HFFc6 (cell line): ENCODE results near the gene TPSAB1. TPM values are rescaled to one million over a fixed set of nuclear protein-coding genes. Genes with fewer than 3 reads are reported as not detected.

Source experiments
- DNase-seq: peaks from one replicate; pipeline ENCODE4 v3.0.0-alpha.2; 2018
- H3K27ac Mint-ChIP-seq: 2 replicates; pipeline ENCODE4 v1.8.0; 2020; ENCODE audit warnings: mild to moderate bottlenecking, mixed read lengths
- H3K27me3 Mint-ChIP-seq: 2 replicates; pipeline ENCODE4 v1.8.0; 2021; ENCODE audit warnings: mild to moderate bottlenecking, moderate library complexity, mixed read lengths; ENCODE audit not compliant: insufficient read depth
- H3K36me3 Mint-ChIP-seq: 2 replicates; pipeline ENCODE4 v1.8.0; 2021; ENCODE audit warnings: low read depth, mixed read lengths
- H3K4me1 Mint-ChIP-seq: 2 replicates; pipeline ENCODE4 v1.8.0; 2020; ENCODE audit warnings: low read depth, mixed read lengths
- H3K4me3 Mint-ChIP-seq: 2 replicates; pipeline ENCODE4 v1.8.0; 2020; ENCODE audit warnings: mild to moderate bottlenecking, moderate library complexity, mixed read lengths
- H3K9me3 Mint-ChIP-seq: 2 replicates; pipeline ENCODE4 v1.8.0; 2020; ENCODE audit warnings: mild to moderate bottlenecking, mixed read lengths
- CTCF ChIP-seq: fragments of 200-600 bp; sonication (generic); IDR thresholded peaks from 2 replicates; pipeline ENCODE4 v1.5.0; 2021; ENCODE audit warnings: antibody characterized with exemption, mild to moderate bottlenecking
- total RNA-seq, 6 experiments: library from RNA; stranded (reverse); fragmentation: NEBNext Ultra II Directional; extraction: Animal tissue kit (Norgen Biotek cat#: 25700); gene quantifications; 2 replicates in 1 of 6; 3 replicates in 5 of 6; pipeline ENCODE4 v1.2.3, GENCODE V29; 2021

Gene TPSAB1
- total RNA-seq, 6 experiments from 2014 or later = not detected

DNA sequence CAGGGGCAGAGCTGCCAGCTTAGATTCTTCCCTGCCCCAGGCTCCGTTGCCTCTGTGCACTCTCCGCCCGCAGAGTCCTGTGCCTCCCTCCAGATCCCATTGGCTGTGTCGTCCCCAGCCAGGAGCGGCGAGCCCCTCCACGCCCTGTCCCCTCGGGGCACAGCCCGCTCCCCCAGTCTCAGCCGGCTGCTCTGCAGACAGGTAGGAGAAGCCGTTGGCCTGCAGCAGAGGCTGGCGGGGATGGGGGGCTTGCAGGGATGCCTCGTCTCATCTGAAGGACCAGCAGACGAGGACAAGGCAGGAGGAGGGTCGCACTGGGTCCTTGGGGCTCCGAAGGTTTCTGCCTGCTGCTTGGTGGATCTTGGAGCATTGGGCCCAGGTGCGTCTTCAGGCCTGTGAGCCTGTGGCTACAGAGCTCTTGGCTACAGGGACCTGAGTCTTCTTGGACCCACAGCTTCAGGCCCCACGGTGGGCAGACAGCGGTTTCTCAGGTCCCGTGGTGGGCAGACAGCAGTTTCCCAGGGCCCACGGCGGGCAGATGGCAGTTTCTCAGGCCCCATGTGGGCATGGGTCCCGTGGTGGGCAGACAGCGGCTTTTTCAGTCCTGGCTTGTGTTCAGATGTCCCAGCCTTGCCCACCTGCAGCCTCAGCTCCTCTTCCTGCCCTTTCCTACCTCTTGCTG is 21.4 kb upstream of the TPSAB1 start:
- Mint-ChIP-seq H3K27me3 (peaks cover 6% of the 10 kb centered on the region), H3K4me1 (no peaks in the 10 kb centered on the region), H3K4me3 (no peak overlapping the region), H3K27ac (no peak overlapping the region), H3K9me3 (no peaks in the 10 kb centered on the region), H3K36me3 (no peaks in the 10 kb centered on the region)
- DNase-seq = no peak
- TF ChIP-seq CTCF = no peak

- Mint-ChIP-seq H3K36me3 (no peaks in the 10 kb centered on the region), H3K4me3 (no peak overlapping the region), H3K27ac (no peak overlapping the region), H3K27me3 (peaks cover 6% of the 10 kb centered on the region), H3K9me3 (no peaks in the 10 kb centered on the region), H3K4me1 (no peaks in the 10 kb centered on the region)
- DNase-seq = no peak
- TF ChIP-seq CTCF = no peak
Observed at GRCh38 chr16:1220098-1220728, 20.3 kb upstream of the TPSAB1 start.

DNA sequence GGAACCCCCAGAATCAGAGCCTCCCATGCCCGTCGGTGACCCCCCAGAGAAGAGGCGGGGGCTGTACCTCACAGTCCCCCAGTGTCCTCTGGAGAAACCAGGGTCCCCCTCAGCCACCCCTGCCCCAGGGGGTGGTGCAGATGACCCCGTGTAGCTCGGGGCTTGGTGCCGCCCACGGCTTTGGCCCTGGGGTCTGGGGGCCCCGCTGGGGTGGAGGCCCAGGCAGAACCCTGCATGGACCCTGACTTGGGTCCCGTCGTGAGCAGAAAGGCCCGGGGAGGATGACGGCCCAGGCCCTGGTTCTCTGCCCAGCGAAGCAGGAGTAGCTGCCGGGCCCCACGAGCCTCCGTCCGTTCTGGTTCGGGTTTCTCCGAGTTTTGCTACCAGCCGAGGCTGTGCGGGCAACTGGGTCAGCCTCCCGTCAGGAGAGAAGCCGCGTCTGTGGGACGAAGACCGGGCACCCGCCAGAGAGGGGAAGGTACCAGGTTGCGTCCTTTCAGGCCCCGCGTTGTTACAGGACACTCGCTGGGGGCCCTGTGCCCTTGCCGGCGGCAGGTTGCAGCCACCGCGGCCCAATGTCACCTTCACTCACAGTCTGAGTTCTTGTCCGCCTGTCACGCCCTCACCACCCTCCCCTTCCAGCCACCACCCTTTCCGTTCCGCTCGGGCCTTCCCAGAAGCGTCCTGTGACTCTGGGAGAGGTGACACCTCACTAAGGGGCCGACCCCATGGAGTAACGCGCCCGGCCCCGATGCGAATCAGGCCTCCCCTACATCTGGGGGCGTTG is 19.5 kb upstream of the TPSAB1 start:
- DNase-seq = no peak
- H3K9me3 Mint-ChIP-seq = no peaks in the 10 kb centered on the region
- H3K4me3 Mint-ChIP-seq = no peak overlapping the region
- H3K27me3 Mint-ChIP-seq = peaks cover 6% of the 10 kb centered on the region
- H3K36me3 Mint-ChIP-seq = no peaks in the 10 kb centered on the region
- H3K4me1 Mint-ChIP-seq = peaks cover 4% of the 10 kb centered on the region; the same call in 1 of the 2 replicates
- no peak overlapping the region for H3K27ac Mint-ChIP-seq
- no peak for TF ChIP-seq CTCF

- Mint-ChIP-seq H3K4me3 (no peak overlapping the region), H3K36me3 (no peaks in the 10 kb centered on the region), H3K27ac (no peak overlapping the region), H3K4me1 (peaks cover 4% of the 10 kb centered on the region; the same call in 1 of the 2 replicates), H3K9me3 (no peaks in the 10 kb centered on the region), H3K27me3 (peaks cover 6% of the 10 kb centered on the region)
- TF ChIP-seq CTCF = no peak
- no peak for DNase-seq
Observed at GRCh38 chr16:1221628-1222552, 18.6 kb upstream of the TPSAB1 start.
